GM10248 (cell line): Measurements from ENCODE around the gene CAPG.

Source experiments
- CTCF ChIA-PET: fragments of 300-600 bp; sonication (Branson Sonifier 250); formaldehyde crosslinking; extraction: SDS; loops from one replicate; lab custom pipeline; 2021; ENCODE audit warnings: antibody characterized with exemption; lab: Yijun Ruan, JAX
- POLR2A ChIA-PET: fragments of 350-650 bp; sonication (Branson Sonifier 250); formaldehyde crosslinking; extraction: SDS; loops from one replicate; lab custom pipeline; 2020; ENCODE audit warnings: antibody characterized with exemption; lab: Yijun Ruan, JAX
- DNase-seq: peaks from one replicate; pipeline ENCODE4 v3.0.0; 2012; ENCODE audit errors: extremely low spot score
- TF ChIP-seq, protein P1 (sequence below): IDR thresholded peaks from 2 replicates; pipeline ENCODE4 v1.5.1; 2012; ENCODE audit warnings: mild to moderate bottlenecking, low read depth; ENCODE audit errors: extremely low read depth, missing control alignments, control extremely low read depth

The CAPG gene

DNA sequence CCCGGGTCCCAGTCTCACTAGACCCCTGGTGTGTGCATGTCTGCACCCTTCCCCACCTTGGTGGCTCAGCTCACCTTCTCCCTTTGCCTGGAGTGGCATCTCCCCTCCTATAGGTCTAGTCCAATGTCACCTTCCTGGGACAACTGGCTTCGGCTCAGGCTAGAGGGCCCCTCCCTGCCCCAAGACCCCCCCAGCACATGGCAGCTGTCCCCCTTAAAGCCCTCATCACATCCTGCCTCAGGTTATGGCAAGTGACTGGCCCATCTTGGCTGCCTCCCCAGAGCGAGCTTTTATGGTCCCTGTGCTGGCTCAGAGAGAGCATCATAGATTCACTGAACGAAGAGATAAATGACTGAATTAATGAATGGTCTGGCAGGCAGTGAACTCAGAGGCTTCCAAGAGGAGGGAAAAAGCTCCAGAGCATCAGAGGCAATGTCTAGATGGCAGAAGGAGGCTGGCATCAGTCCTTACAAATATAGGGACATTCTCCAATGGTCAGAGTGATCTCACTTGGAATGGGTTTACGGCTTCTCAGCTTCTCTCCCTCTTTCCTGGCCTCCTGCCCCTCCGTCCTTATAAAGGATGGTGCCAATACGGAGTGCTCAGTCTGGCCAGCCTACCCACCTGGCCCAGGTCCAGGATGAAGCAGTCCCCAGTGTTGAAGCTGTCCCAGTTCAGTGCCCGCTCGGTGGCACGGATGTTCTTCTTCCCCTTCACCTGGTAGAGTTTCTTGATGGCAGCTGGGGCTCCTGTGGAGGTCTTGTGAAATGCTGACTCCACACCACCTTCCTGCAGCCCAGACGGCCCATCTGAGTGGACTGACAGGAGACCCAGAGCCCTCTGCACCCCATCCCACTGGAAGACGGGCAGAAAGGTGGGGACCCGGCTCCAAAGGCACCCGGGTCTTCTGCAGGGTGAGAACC lies 9.4 kb downstream of the CAPG start:
- ChIA-PET CTCF (interaction anchor here (1.1 to 2.0 kb wide), 3 partner anchors 10 to 138 kb away, joined by 3 to 6 read pairs (median 3); partner anchors contain the start of gene MAT2A), POLR2A (no interaction called here)
- TF ChIP-seq, protein P1, sequence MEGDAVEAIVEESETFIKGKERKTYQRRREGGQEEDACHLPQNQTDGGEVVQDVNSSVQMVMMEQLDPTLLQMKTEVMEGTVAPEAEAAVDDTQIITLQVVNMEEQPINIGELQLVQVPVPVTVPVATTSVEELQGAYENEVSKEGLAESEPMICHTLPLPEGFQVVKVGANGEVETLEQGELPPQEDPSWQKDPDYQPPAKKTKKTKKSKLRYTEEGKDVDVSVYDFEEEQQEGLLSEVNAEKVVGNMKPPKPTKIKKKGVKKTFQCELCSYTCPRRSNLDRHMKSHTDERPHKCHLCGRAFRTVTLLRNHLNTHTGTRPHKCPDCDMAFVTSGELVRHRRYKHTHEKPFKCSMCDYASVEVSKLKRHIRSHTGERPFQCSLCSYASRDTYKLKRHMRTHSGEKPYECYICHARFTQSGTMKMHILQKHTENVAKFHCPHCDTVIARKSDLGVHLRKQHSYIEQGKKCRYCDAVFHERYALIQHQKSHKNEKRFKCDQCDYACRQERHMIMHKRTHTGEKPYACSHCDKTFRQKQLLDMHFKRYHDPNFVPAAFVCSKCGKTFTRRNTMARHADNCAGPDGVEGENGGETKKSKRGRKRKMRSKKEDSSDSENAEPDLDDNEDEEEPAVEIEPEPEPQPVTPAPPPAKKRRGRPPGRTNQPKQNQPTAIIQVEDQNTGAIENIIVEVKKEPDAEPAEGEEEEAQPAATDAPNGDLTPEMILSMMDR: no peak
- no peak for DNase-seq

DNA sequence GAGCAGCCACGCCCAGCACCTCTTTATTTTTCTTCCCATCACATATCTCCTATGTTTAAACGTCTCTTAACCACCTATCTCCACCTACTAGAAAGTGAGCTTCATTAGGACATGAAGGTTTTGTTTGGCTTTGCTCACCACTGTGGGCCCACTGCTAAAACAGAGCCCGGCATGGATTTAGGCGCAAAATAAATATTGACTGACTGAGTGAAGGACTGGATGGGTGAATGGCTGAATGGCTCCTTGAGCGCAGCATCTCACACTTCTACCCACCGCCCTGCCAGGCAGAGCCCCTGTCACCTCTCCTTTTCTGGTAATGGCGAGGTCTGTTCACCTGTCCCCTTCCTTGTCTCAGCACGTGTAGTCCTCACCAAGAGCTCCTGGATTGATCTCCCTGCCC lies 10.1 kb downstream of the CAPG start:
- ChIA-PET POLR2A (no interaction called here), CTCF (interaction anchor here (1.1 to 2.7 kb wide), 4 partner anchors 9 to 139 kb away, joined by 3 to 6 read pairs (median 4); partner anchors contain the start of gene MAT2A)
- no peak for DNase-seq
- TF ChIP-seq, protein P1: no peak

DNA sequence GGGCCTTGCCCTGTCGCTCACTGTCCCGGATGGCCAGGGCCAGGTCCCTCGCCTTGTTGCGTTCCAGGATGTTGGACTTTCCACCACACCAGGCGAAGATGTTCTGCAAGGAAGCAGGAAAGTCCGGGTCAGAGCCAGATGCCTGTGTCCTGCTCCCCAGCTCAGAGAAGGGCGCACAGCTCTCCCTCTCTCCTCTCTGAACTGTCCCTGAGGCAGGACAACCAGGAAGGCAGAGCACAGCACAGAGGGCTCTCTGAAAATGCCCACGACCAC lies 11.0 kb downstream of the CAPG start:
- ChIA-PET CTCF (interaction anchor here (2.0 to 2.7 kb wide), 2 partner anchors 9 to 11 kb away, joined by 6 read pairs; no protein-coding TSS in a partner anchor), POLR2A (no interaction called here)
- TF ChIP-seq, protein P1: no peak
- DNase-seq: no peak

DNA sequence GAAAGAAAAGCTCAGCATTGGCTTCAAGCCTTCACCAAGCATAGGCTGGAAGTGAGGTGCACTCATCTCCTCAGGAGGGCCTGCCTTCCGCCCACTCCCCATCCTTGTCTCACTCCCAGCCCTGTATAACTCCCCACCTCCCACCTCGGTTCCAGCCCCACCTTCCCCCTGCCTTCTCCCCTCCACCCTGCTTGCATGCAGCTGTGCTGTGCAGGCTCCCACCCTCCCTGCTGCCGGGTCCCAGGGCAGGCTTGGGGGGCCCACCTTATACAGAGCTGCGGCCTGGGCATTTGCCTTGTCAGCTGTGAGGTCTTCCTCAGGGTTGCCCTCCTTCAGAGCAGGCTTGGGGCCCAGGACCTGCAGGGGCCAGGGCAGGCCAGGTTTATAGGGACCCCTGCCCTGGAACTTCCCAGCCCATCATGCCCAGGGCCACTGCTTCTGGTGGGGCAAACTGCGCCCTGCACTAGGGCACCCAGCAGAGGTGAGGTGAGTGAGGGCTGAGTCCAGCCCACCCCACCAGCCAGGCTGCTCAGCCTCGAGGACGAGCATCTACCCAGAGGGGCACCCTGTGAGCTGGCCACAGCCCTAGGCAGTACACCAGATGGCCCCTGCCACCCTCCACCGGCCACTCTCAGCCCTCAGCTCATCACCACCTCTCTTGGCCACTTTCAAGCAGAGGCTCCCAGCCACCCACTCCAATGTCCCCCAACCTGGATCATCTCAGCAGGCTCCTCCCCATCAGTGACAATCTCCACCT lies 11.6 kb downstream of the CAPG start:
- no peak for DNase-seq
- TF ChIP-seq, protein P1: no peak
- POLR2A ChIA-PET: no interaction called here
- CTCF ChIA-PET: interaction anchor here (2.0 to 2.7 kb wide), 2 partner anchors 8 to 11 kb away, joined by 6 read pairs; no protein-coding TSS in a partner anchor

DNA sequence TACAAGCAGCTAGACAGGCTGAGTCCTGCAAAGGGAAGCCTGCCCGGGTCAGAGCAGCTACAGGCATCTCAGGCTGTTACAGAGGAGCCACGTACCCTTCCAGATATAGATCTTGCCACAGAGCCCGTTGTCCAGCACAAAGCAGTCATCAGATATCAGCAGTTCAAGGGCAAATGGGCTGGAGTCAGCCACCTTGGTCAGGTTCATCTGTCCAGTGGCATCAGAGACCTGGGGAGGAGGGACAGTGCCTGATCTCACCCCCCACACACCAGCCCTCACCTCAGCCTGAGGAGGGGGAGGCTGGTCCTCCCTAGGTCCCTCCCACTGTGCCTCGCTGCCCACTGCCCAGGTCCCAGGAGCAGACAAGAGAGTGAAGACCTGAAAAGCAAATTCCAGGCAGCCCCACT lies 12.2 kb downstream of the CAPG start:
- no peak for DNase-seq
- CTCF ChIA-PET: interaction anchor here (2.7 kb wide), 1 partner anchor 10 kb away, joined by 6 read pairs; no protein-coding TSS in a partner anchor
- TF ChIP-seq, protein P1: no peak
- POLR2A ChIA-PET: no interaction called here
